NCI-H187 (cell line): ENCODE data around the gene CCDC30.

Source experiments
- DNase-seq, 2 experiments: peaks; one replicate each; lab custom pipeline; 2025; lab: John Stamatoyannopoulos, UW

The CCDC30 gene

GRCh38 chr1:42462828-42463763 is at the start of gene CCDC30:
Gene CCDC30 (plus strand): TSS chr1:42463286. CDS start chr1:42480552, 17,266 bp downstream.
- peak; percentile 85 to 97 for DNase-seq

DNA sequence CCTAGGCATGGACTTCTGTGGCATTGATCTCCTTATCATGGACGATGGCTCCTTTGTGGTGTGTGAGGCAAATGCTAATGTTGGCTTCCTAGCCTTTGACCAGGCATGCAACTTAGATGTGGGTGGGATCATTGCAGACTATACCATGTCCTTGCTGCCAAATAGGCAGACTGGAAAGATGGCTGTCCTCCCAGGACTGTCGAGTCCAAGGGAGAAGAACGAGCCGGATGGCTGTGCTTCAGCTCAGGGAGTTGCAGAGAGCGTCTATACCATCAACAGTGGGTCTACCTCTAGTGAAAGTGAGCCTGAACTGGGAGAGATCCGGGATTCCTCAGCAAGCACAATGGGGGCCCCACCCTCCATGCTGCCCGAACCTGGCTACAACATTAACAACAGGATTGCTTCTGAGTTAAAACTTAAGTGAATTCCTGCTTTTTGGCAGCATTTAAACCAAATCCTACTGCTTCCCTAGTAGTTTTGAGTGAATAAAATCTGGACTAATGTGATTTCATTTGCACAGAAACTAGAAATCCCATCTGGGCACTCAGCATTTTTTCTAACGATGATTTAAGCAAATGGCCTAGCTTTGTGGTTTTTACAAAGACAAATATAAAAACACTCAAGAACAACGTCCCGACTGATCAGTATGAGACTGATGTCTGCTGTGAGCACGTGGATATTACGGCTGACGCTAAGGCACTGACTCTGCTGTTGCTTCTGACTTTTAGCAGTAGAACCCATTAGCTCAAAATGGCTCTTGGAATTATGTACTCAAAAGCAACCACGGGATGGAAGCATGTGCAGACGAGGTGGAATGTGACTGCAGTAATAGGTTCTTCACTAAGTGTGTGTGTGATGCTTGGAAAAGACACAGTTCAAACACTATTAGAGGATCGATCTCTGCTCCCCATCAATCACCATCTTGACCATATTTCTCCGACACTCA is 48.3 kb upstream of the CCDC30 start:
- DNase-seq: no peak

GRCh38 chr1:42417166-42417565 is 45.9 kb upstream of the CCDC30 start:
- no peak for DNase-seq

DNA sequence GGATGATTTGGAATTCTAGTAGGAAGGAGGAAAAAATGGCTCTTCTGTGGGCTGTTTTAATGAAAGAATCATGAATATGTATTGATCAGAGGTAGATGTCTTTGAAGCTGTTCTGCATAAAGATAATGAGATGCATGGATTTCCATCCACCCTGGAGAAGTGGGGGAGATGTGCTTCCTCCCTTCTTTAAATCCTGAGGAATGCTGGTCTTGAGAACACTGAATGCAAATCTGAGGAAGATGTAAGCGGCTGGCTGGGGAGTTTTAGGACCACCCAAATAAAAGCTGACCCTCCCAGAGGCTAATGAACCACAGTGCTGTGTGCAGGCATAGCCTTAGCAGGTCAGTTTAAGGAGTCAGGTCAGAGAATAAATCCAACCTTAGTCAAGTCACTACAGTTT is 44.6 kb upstream of the CCDC30 start:
- no peak for DNase-seq

- DNase-seq: no peak
These were observed 43.8 kb upstream of the CCDC30 start for GRCh38 chr1:42419126-42419821.

DNA sequence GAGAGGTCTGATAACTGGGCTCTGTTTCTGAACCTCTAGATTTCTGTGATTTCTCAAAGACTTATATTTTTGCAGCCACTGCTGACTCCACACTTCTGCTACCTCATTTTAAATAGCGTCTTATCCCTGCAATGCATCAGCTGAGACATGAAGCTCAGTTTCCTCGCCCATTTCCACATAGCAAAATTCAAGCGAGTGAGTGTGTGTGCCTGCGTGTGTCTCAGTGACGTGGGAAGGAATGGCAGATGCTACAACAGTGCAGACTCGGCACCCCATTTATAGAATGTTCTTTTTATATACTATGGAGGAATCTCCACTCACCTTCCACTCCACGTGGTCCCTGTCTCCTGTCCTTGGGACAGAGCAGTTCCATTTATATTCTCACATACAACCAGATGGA is 43.0 kb upstream of the CCDC30 start:
- no peak for DNase-seq

- peak; percentile 77 to 93 for DNase-seq
These were observed 42.0 kb upstream of the CCDC30 start for GRCh38 chr1:42420911-42421585.

- peak; percentile 58 to 71 for DNase-seq
These were observed 40.3 kb upstream of the CCDC30 start for GRCh38 chr1:42422737-42423136.

DNA sequence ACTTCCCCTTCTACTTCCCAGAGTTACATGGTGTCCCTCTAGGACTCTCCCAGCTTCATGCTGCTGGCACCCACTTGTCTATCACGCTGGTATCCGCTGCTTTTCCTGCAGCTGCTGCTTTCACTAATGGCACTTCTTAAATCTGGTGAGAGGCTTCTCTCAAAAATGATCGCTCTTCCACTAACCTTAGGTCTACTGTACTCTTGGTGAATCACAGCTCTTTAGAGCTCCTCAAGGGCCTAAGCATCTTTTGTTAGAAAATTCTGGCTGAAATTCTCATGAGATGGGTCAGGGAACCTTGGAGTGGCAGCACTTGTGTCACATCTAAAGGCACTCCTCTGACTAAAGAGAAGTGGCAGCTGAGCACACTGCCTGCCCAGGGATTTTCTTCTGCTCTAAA is 39.4 kb upstream of the CCDC30 start:
- DNase-seq: peak; percentile 83 to 85

- no peak for DNase-seq
These were observed 38.9 kb upstream of the CCDC30 start for GRCh38 chr1:42424201-42424600.

DNA sequence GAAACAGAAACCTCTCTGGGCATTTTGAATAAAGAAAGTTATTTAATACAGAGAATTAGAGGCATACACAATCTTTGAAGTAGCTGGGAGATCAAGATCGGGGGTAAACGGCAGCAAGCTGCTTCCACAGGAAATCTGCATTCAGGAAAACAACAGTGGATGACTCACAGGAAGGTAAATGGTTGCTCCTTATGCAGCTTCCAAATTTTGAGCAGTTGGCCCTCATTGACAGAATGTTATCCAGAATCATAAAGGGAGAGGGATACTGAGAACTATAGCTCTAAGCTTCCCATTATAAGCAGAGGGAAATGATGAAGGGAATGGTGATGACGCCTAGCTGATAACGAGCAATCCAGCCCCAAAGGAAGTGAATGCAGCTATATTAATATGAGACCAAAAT is 35.8 kb upstream of the CCDC30 start:
- DNase-seq: no peak

DNA sequence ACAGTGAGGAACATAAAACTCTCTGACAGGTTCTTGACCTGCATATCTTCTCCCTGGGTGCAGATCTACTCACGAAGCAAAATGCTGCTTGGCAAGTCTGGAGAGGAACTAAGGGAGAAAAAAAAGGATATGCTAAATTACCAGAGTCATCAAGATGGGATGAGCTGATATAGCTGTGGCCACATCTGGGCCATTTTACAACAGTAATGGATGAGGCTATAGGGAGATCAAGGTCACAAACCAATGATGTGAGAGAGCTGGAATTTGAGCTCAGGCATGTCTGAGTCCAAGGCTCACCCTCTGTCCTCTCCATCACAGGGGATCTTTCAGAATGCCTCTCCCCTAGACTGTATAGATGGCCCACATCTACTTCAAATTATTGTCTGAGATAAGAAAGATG is 33.5 kb upstream of the CCDC30 start:
- no peak for DNase-seq

GRCh38 chr1:42430286-42431135 is 32.6 kb upstream of the CCDC30 start:
- DNase-seq: no peak

DNA sequence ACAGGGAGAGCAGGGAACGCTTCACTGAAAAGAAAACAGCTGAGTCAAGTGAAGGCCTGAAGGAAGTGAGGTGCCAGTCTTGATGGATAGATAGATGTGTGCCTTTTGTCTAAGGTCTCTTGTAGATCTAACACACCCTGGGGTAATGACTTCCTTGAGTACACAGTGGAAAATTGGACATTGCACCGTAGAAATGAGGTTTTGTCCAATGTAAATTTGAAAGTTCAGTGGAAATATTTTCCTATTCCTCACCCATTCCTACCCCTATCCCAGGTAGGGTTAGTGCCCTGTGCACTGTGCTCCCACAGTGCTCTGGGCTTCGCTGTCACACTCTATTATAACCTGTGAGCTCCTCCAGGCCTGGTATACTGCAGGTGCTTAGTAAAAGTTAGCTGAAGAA is 31.6 kb upstream of the CCDC30 start:
- no peak for DNase-seq

GRCh38 chr1:42432714-42433113 is 30.4 kb upstream of the CCDC30 start:
- no peak for DNase-seq

- DNase-seq: no peak
These were observed 29.7 kb upstream of the CCDC30 start for GRCh38 chr1:42433369-42433768.

- no peak for DNase-seq
These were observed 28.7 kb upstream of the CCDC30 start for GRCh38 chr1:42434340-42434739.

- DNase-seq: no peak
These were observed 23.1 kb upstream of the CCDC30 start for GRCh38 chr1:42439940-42440339.

DNA sequence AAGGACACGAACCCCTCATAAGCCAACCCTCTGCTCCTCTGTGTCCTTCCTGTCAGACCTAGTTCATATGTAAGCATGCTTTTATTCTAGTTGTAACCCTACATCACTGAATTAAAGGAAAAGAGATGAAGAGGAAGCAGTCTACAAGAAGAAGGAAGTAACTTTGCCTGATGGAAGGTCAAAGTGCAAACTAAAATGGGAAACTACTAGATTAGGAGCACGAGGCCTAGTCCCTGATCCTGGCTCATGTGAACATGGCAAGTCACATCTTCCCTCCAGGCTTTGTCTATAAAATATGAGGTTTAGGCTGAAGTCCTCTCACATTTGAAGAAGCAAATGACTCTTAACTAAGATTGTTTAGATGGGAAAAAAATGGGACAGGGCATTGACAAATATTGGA is 20.4 kb upstream of the CCDC30 start:
- DNase-seq: no peak

GRCh38 chr1:42449256-42449655 is 13.8 kb upstream of the CCDC30 start:
- no peak for DNase-seq

DNA sequence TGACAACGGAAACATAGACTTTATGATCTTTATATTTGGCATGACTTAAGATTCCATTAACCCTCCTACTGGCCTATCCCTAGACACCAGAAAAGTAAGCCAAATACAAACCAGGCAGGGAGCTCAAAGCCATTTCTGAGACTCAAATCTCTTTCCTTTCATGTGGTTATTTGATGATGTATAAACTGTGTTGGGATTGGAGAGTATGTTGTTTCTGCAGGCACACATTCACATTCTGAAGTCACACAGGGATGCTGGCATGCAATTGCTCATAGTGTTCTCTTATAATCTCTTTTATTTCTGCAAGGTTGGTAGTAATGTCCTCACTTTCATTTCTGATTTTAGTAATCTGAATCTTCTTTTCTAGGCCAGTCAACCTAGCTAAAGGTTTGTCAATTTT is 13.0 kb upstream of the CCDC30 start:
- no peak for DNase-seq
